H9 (cell line): ENCODE measurements around the gene LMX1B. TPM values are rescaled to one million over a fixed set of nuclear protein-coding genes. Genes with fewer than 3 reads are reported as not detected.

Experiments
- DNase-seq: peaks from one replicate; pipeline ENCODE4 v3.0.0-alpha.2; 2017
- H2AFZ ChIP-seq: one replicate; pipeline ENCODE4 v1.6.1; 2013; ENCODE audit warnings: mild to moderate bottlenecking, low read length, control low read depth, moderate library complexity
- H2AK5ac ChIP-seq: 2 replicates; pipeline ENCODE4 v1.6.1; 2013; ENCODE audit warnings: low read length, control low read depth, mixed read lengths; ENCODE audit not compliant: insufficient read length
- H2BK120ac ChIP-seq: one replicate; pipeline ENCODE4 v1.6.1; 2013; ENCODE audit warnings: low read depth, mild to moderate bottlenecking, low read length, control low read depth, inconsistent platforms; ENCODE audit not compliant: poor library complexity, severe bottlenecking
- H2BK12ac ChIP-seq: 2 replicates; pipeline ENCODE4 v1.6.1; 2013; ENCODE audit warnings: low read length, control low read depth, mixed read lengths, low read depth; ENCODE audit not compliant: insufficient read length
- H2BK15ac ChIP-seq: 2 replicates; pipeline ENCODE4 v1.6.1; 2013; ENCODE audit warnings: low read depth, low read length, control low read depth
- H2BK20ac ChIP-seq: one replicate; pipeline ENCODE4 v1.6.1; 2013; ENCODE audit warnings: low read depth, mild to moderate bottlenecking, low read length, control low read depth, inconsistent platforms; ENCODE audit not compliant: poor library complexity, severe bottlenecking
- H2BK5ac ChIP-seq: 2 replicates; pipeline ENCODE4 v1.6.1; 2013; ENCODE audit warnings: low read length, control low read depth, mixed read lengths; ENCODE audit not compliant: insufficient read length
- H3K14ac ChIP-seq: 2 replicates; pipeline ENCODE4 v1.6.1; 2013; ENCODE audit warnings: low read length, control low read depth; ENCODE audit not compliant: insufficient read depth
- H3K18ac ChIP-seq: 2 replicates; pipeline ENCODE4 v1.6.1; 2013; ENCODE audit warnings: low read depth, mild to moderate bottlenecking, mixed read lengths, low read length, control low read depth; ENCODE audit not compliant: insufficient read length
- H3K23ac ChIP-seq: 2 replicates; pipeline ENCODE4 v1.6.1; 2013; ENCODE audit warnings: low read length, control low read depth, mixed read lengths, low read depth; ENCODE audit not compliant: insufficient read length
- H3K23me2 ChIP-seq: 2 replicates; pipeline ENCODE4 v1.6.1; 2013; ENCODE audit warnings: low read depth, mild to moderate bottlenecking, mixed read lengths, low read length, control low read depth; ENCODE audit not compliant: insufficient read length, poor library complexity, severe bottlenecking
- H3K27ac ChIP-seq: 2 replicates; pipeline ENCODE4 v1.5.1; 2013; ENCODE audit warnings: low read length, control low read depth, mixed read lengths, low read depth; ENCODE audit not compliant: insufficient read length
- H3K27me3 ChIP-seq: 2 replicates; pipeline ENCODE4 v1.6.1; 2013; ENCODE audit warnings: low read length, control low read depth, inconsistent platforms; ENCODE audit not compliant: insufficient read depth
- H3K4ac ChIP-seq: 2 replicates; pipeline ENCODE4 v1.6.1; 2013; ENCODE audit warnings: low read depth, mild to moderate bottlenecking, control low read depth, inconsistent platforms, low read length, moderate library complexity
- H3K4me1 ChIP-seq: 2 replicates; pipeline ENCODE4 v1.6.1; 2013; ENCODE audit warnings: low read length, control low read depth, inconsistent platforms; ENCODE audit not compliant: insufficient read depth
- H3K4me2 ChIP-seq: 2 replicates; pipeline ENCODE4 v1.6.1; 2013; ENCODE audit warnings: low read length, control low read depth, mixed read lengths; ENCODE audit not compliant: insufficient read length, insufficient read depth
- H3K56ac ChIP-seq: 2 replicates; pipeline ENCODE4 v1.6.1; 2013; ENCODE audit warnings: low read depth, mild to moderate bottlenecking, mixed read lengths, low read length, control low read depth; ENCODE audit not compliant: insufficient read length
- H3K79me1 ChIP-seq: 2 replicates; pipeline ENCODE4 v1.6.1; 2013; ENCODE audit warnings: low read depth, mild to moderate bottlenecking, moderate library complexity, low read length, control low read depth, inconsistent platforms; ENCODE audit not compliant: insufficient read depth, poor library complexity, severe bottlenecking
- H3K79me2 ChIP-seq: 2 replicates; pipeline ENCODE4 v1.6.1; 2013; ENCODE audit warnings: low read length, control low read depth, inconsistent platforms; ENCODE audit not compliant: insufficient read depth
- H3K9ac ChIP-seq: 2 replicates; pipeline ENCODE4 v1.6.1; 2013; ENCODE audit warnings: low read length, control low read depth, mixed read lengths; ENCODE audit not compliant: insufficient read length; ENCODE audit errors: extremely low read depth
- H3K9me3 ChIP-seq: one replicate; pipeline ENCODE4 v1.6.1; 2013; ENCODE audit warnings: low read depth, low read length, inconsistent platforms; ENCODE audit not compliant: control insufficient read depth
- H3T11ph ChIP-seq: one replicate; pipeline ENCODE4 v1.6.1; 2013; ENCODE audit warnings: mild to moderate bottlenecking, low read length, control low read depth, inconsistent platforms
- H4K20me1 ChIP-seq: one replicate; pipeline ENCODE4 v1.6.1; 2013; ENCODE audit not compliant: control insufficient read depth, insufficient read length, insufficient read depth
- H4K5ac ChIP-seq: 2 replicates; pipeline ENCODE4 v1.6.1; 2013; ENCODE audit warnings: low read depth, mild to moderate bottlenecking, mixed read lengths, low read length, control low read depth; ENCODE audit not compliant: insufficient read length
- H4K8ac ChIP-seq: replicated peaks from 2 replicates; pipeline ENCODE4 v1.6.1; 2013; ENCODE audit warnings: low read length, control low read depth, mixed read lengths, low read depth; ENCODE audit not compliant: insufficient read length
- H4K91ac ChIP-seq: 2 replicates; pipeline ENCODE4 v1.6.1; 2013; ENCODE audit warnings: low read depth, mild to moderate bottlenecking, moderate library complexity, mixed read lengths, low read length, control low read depth; ENCODE audit not compliant: insufficient read length
- H3K27ac Mint-ChIP-seq, 3 experiments: 2 replicates in 2 of 3; 3 replicates in 1 of 3; pipeline ENCODE4 v1.8.0; 2020 to 2021; ENCODE audit warnings: mixed read lengths in 3 of 3, mild to moderate bottlenecking in 1 of 3, moderate library complexity in 1 of 3
- H3K27me3 Mint-ChIP-seq: 2 replicates; pipeline ENCODE4 v1.8.0; 2021; ENCODE audit warnings: low read depth, mild to moderate bottlenecking, moderate library complexity, mixed read lengths
- H3K36me3 Mint-ChIP-seq, 3 experiments: 2 replicates in 2 of 3; 3 replicates in 1 of 3; pipeline ENCODE4 v1.8.0; 2020 to 2021; ENCODE audit warnings: low read depth in 3 of 3, mixed read lengths in 3 of 3; ENCODE audit not compliant: insufficient read depth in 1 of 3
- H3K4me1 Mint-ChIP-seq, 2 experiments: 2 replicates each; pipeline ENCODE4 v1.8.0; 2020; ENCODE audit warnings: mixed read lengths in 2 of 2
- H3K4me3 Mint-ChIP-seq, 2 experiments: 2 replicates in 1 of 2; 3 replicates in 1 of 2; pipeline ENCODE4 v1.8.0; 2020 to 2021; ENCODE audit warnings: mild to moderate bottlenecking in 2 of 2, mixed read lengths in 2 of 2, moderate library complexity in 1 of 2
- H3K9me3 Mint-ChIP-seq, 2 experiments: 2 replicates in 1 of 2; 3 replicates in 1 of 2; pipeline ENCODE4 v1.8.0; 2020; ENCODE audit warnings: mild to moderate bottlenecking in 2 of 2, mixed read lengths in 2 of 2, moderate library complexity in 1 of 2
- CTCF ChIP-seq: fragments of 200-600 bp; sonication (generic); conservative IDR thresholded peaks from 3 replicates; pipeline ENCODE4 v1.8.0; 2021; ENCODE audit warnings: antibody characterized with exemption, mild to moderate bottlenecking
- WGBS: extraction: QIAGEN DNeasy Blood & Tissue Kit; methylation state at CpG from one replicate; pipeline ENCODE4 v1.1.7; 2013; ENCODE audit warnings: missing lambda C conversion rate, low lambda C conversion rate, mixed read lengths; ENCODE audit not compliant: insufficient read length; ENCODE audit errors: extremely low coverage; 5-methylcytosine and 5-hydroxymethylcytosine counted together
- total RNA-seq: library from RNA; stranded (reverse); gene quantifications from 2 replicates; pipeline ENCODE4 v1.2.1, GENCODE V29; 2021

The LMX1B gene
- total RNA-seq, 1 experiment from 2014 or later = 0.85 TPM

DNA sequence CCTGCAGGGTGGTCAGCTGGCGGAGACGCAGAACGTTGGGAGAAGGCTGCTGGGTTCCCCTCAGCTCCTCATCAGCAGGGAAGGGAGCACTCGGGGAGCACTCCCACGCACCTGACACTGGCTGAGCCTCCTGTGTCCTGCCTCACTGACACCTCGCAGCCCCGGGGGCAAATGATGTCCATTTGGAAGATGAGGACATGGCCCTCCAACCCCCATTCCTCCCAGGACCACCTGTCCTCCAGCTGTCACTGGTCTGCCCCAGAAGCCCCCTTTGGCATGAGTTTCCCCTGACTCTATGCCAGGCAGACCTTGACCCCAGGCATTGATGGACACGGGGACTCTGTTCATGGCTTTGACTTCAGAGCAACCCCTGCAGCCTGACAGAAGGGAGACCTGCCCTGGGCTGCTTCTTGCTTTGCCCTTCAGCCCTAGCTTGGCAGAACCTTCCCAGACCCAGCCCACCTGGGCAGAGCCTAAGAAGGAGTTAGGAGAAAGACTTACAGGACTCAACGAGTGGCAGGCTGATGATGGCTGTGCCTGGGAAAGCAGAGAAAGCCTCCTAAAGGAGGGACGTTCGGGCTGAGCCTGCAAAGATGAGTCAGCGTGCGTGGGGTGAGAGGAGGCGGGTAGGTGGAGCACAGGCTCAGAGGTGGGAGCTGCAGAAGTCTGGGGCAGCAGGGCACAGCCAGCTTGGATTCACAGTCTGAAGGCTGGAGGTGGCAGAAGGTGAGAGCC is 90.6 kb downstream of the LMX1B start:
- peaks cover 3% of the 10 kb centered on the region; the same call in 1 of the 2 replicates for H3K27me3 ChIP-seq
- peak; percentile 43 for DNase-seq
- H2AFZ ChIP-seq = no peak overlapping the region

More for the DNA sequence above, 90.6 kb downstream of the LMX1B start:
- H4K8ac ChIP-seq = no peak overlapping the region
- H3K9me3 ChIP-seq = no peaks in the 10 kb centered on the region
- H3K4ac ChIP-seq = no peak overlapping the region
- H3K4me3 Mint-ChIP-seq = peak overlapping the region in 1 of 2 experiments; percentile 10; a peak in 1 of 5 replicates
- H3K23me2 ChIP-seq = no peaks in the 10 kb centered on the region
- no peak overlapping the region for H2BK15ac ChIP-seq
- H3K14ac ChIP-seq = no peak overlapping the region
- H3K9me3 Mint-ChIP-seq = no peaks in the 10 kb centered on the region; a peak in 1 of 5 replicates
- no peaks in the 10 kb centered on the region for H3K79me2 ChIP-seq
- TF ChIP-seq CTCF = no peak
- H3K23ac ChIP-seq = no peak overlapping the region
- H3K27ac ChIP-seq = no peak overlapping the region
- no CpG with 5 or more reads among the region's 14 CpGs for whole genome bisulfite sequencing
- peaks cover 11 to 27% of the 10 kb centered on the region in 2 experiments for H3K4me1 Mint-ChIP-seq
- no peak overlapping the region for H2BK20ac ChIP-seq
- no peak overlapping the region for H2BK5ac ChIP-seq
- no peaks in the 10 kb centered on the region; a peak in 1 of 7 replicates for H3K36me3 Mint-ChIP-seq
- no peak overlapping the region for H3K27ac Mint-ChIP-seq
- H2BK120ac ChIP-seq = no peak overlapping the region
- no peak overlapping the region for H4K91ac ChIP-seq
- H2AK5ac ChIP-seq = no peak overlapping the region
- peak overlapping the region; percentile 3 for H3K4me2 ChIP-seq
- no peak overlapping the region for H3K18ac ChIP-seq
- peaks cover 91% of the 10 kb centered on the region for H3K27me3 Mint-ChIP-seq
- no peak overlapping the region for H3K9ac ChIP-seq
- no peak overlapping the region for H3T11ph ChIP-seq
- no peaks in the 10 kb centered on the region for H4K20me1 ChIP-seq
- no peak overlapping the region for H4K5ac ChIP-seq
- no peak overlapping the region for H2BK12ac ChIP-seq
- no peaks in the 10 kb centered on the region for H3K4me1 ChIP-seq
- H3K79me1 ChIP-seq = no peaks in the 10 kb centered on the region
- no peak overlapping the region for H3K56ac ChIP-seq
